PC-3 (cell line): ENCODE results near the gene ACTRT1. TPM values are rescaled to one million over a fixed set of nuclear protein-coding genes. Genes with fewer than 3 reads are reported as not detected.

Experiments
- ATAC-seq: fragments of 200-7000 bp; cut with Tn5 transposase; 2 replicates; pipeline ENCODE4 v1.9.1; 2020; ENCODE audit warnings: mild to moderate bottlenecking, moderate library complexity
- BruUV-seq: library from RNA; stranded (reverse); fragments of 400-500 nt; replicated peaks from 2 replicates; lab custom pipeline; 2021; lab: Mats Ljungman, UMichigan
- CTCF ChIA-PET: fragments of 300-600 bp; sonication (Branson Sonifier 250); formaldehyde crosslinking; loops from one replicate; lab custom pipeline; 2022; ENCODE audit warnings: antibody characterized with exemption; lab: Charles Lee
- POLR2A ChIA-PET: fragments of 300-600 bp; sonication (Branson Sonifier 250); formaldehyde crosslinking; loops from one replicate; lab custom pipeline; 2022; ENCODE audit warnings: antibody characterized with exemption; ENCODE audit not compliant: unreplicated experiment; lab: Charles Lee
- DNase-seq: peaks from one replicate; pipeline ENCODE4 v3.0.0-alpha.2; 2015
- H2AFZ ChIP-seq: fragments of 300-600 bp; sonication (generic); 2 replicates; pipeline ENCODE4 v1.6.0; 2016; ENCODE audit warnings: antibody characterized with exemption, low read length
- H3F3A ChIP-seq: fragments of 300-600 bp; sonication (generic); one replicate; pipeline ENCODE4 v1.6.0; 2017; ENCODE audit warnings: antibody characterized with exemption, low read length, control low read depth, mild to moderate bottlenecking; ENCODE audit not compliant: unreplicated experiment
- H3K27ac ChIP-seq: fragments of 300-600 bp; sonication (generic); 2 replicates; pipeline ENCODE4 v1.5.1; 2016; ENCODE audit warnings: mild to moderate bottlenecking, low read length
- H3K27me3 ChIP-seq: fragments of 300-600 bp; sonication (generic); 2 replicates; pipeline ENCODE4 v1.6.1; 2016; ENCODE audit warnings: low read length, mixed read lengths
- H3K36me3 ChIP-seq: fragments of 300-600 bp; sonication (generic); 2 replicates; pipeline ENCODE4 v1.6.1; 2016; ENCODE audit warnings: low read depth, mixed run types, low read length, mixed read lengths
- H3K4me1 ChIP-seq: fragments of 300-600 bp; sonication (generic); 2 replicates; pipeline ENCODE4 v1.5.1; 2016; ENCODE audit warnings: low read length; ENCODE audit not compliant: insufficient read depth
- H3K4me2 ChIP-seq: fragments of 300-600 bp; sonication (generic); 2 replicates; pipeline ENCODE4 v1.6.0; 2016; ENCODE audit warnings: low read length
- H3K4me3 ChIP-seq: fragments of 300-600 bp; sonication (generic); 2 replicates; pipeline ENCODE4 v1.5.1; 2016; ENCODE audit warnings: mild to moderate bottlenecking, low read length, mixed read lengths
- H3K79me2 ChIP-seq: fragments of 300-600 bp; sonication (generic); 2 replicates; pipeline ENCODE4 v1.6.1; 2017; ENCODE audit warnings: low read length, mixed read lengths
- H3K9ac ChIP-seq: fragments of 300-600 bp; sonication (generic); 2 replicates; pipeline ENCODE4 v1.6.0; 2016; ENCODE audit warnings: mild to moderate bottlenecking, low read length
- H3K9me2 ChIP-seq: fragments of 300-600 bp; sonication (generic); replicated peaks from 2 replicates; pipeline ENCODE4 v1.6.1; 2016; ENCODE audit warnings: mixed run types, low read length, mixed read lengths
- H3K9me3 ChIP-seq: fragments of 300-600 bp; sonication (generic); 2 replicates; pipeline ENCODE4 v1.6.1; 2016; ENCODE audit warnings: low read length, mixed read lengths
- H4K20me1 ChIP-seq: fragments of 300-600 bp; sonication (generic); 2 replicates; pipeline ENCODE4 v1.6.1; 2016; ENCODE audit warnings: low read length, mixed read lengths
- EZH2 ChIP-seq: fragments of 300-600 bp; sonication (generic); IDR thresholded peaks from one replicate; pipeline ENCODE4 v1.6.1; 2017; ENCODE audit warnings: antibody characterized with exemption, mild to moderate bottlenecking, low read length; ENCODE audit not compliant: unreplicated experiment
- EZH2phosphoT487 ChIP-seq: fragments of 300-600 bp; sonication (generic); IDR thresholded peaks from 2 replicates; pipeline ENCODE4 v1.6.1; 2018; ENCODE audit warnings: mild to moderate bottlenecking, antibody characterized with exemption, low read length, borderline replicate concordance
- intact Hi-C: fragments of 100-400 bp; cut with micrococcal nuclease; formaldehyde crosslinking; loops from 2 replicates; pipeline ENCODE4 v1.9.0; 2023
- total RNA-seq: library from RNA; depleted of rRNA; stranded (reverse); fragments of >200 nt; gene quantifications from 2 replicates; pipeline ENCODE4 v1.2.3, GENCODE V29; 2014
- TF ChIP-seq, protein P1 (sequence below): fragments of 300-600 bp; sonication (generic); conservative IDR thresholded peaks from 2 replicates; pipeline ENCODE4 v1.5.1; 2017; ENCODE audit warnings: antibody characterized with exemption, low read depth, mild to moderate bottlenecking, low read length

Gene ACTRT1
- total RNA-seq, 1 experiment from 2014 or later = not detected

DNA sequence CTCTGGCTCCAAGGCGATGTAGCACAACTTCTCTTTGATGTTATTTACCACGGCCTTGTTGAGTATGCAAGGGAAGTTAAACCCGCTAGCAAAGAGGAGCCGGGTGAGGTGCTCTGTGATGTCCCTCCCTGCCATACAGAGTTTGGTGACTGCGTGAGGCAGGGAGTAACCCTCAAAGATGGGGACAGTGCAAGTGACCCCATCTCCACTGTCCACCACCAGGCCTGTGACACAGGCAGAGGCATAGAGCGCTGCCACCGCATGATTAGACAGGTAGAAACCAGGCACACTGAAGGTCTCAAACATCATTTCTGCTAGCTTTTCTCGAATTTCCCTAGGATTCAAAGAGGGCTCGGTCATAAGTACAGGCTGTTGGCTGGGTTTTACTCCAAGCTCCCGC, 677 bp downstream of the ACTRT1 start:
- Histone ChIP-seq H3K4me1 (no peaks in the 10 kb centered on the region), H4K20me1 (no peaks in the 10 kb centered on the region), H2AFZ (no peak overlapping the region), H3K9ac (no peak overlapping the region), H3K4me2 (no peak overlapping the region), H3K79me2 (no peaks in the 10 kb centered on the region), H3K27me3 (no peaks in the 10 kb centered on the region), H3K4me3 (no peak overlapping the region), H3K9me2 (no peaks in the 10 kb centered on the region), H3K27ac (no peak overlapping the region), H3K9me3 (no peaks in the 10 kb centered on the region), H3F3A (no peaks in the 10 kb centered on the region), H3K36me3 (no peaks in the 10 kb centered on the region)
- TF ChIP-seq, protein P1, sequence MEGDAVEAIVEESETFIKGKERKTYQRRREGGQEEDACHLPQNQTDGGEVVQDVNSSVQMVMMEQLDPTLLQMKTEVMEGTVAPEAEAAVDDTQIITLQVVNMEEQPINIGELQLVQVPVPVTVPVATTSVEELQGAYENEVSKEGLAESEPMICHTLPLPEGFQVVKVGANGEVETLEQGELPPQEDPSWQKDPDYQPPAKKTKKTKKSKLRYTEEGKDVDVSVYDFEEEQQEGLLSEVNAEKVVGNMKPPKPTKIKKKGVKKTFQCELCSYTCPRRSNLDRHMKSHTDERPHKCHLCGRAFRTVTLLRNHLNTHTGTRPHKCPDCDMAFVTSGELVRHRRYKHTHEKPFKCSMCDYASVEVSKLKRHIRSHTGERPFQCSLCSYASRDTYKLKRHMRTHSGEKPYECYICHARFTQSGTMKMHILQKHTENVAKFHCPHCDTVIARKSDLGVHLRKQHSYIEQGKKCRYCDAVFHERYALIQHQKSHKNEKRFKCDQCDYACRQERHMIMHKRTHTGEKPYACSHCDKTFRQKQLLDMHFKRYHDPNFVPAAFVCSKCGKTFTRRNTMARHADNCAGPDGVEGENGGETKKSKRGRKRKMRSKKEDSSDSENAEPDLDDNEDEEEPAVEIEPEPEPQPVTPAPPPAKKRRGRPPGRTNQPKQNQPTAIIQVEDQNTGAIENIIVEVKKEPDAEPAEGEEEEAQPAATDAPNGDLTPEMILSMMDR = no peak
- TF ChIP-seq EZH2 = no peak
- no peak for TF ChIP-seq EZH2phosphoT487
- intact Hi-C loops = no loop called here
- no TSS peak for BruUV-seq
- ChIA-PET POLR2A (no interaction called here), CTCF (no interaction called here)
- ATAC-seq (no peak), DNase-seq (no peak)

DNA sequence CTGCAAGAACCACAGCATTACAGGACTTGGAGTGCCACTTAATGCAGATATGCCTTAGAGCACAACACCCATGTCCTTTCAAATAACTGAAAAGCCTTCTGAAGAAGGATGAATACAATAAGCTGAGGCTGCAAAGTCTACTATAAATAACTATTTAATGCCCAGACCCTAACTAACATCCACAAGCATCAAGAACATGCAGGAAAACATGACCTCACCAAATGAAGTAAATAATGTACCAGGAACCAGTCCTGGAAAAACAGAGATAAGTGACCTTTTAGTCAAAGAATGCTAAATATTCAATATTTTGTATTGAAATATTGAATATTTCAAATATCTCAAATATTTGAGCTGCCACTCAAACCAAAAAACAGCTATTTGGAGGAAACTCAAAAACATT, 16.9 kb downstream of the ACTRT1 start:
- no TSS peak for BruUV-seq
- Histone ChIP-seq H3K27ac (no peak overlapping the region), H3K9ac (no peak overlapping the region), H3K4me3 (no peak overlapping the region), H3K27me3 (no peaks in the 10 kb centered on the region), H2AFZ (no peak overlapping the region), H3K36me3 (no peaks in the 10 kb centered on the region), H3K4me1 (no peaks in the 10 kb centered on the region), H3K79me2 (no peaks in the 10 kb centered on the region), H3K4me2 (no peak overlapping the region), H3F3A (no peaks in the 10 kb centered on the region), H4K20me1 (no peaks in the 10 kb centered on the region), H3K9me3 (no peaks in the 10 kb centered on the region), H3K9me2 (no peaks in the 10 kb centered on the region)
- POLR2A ChIA-PET = no interaction called here
- CTCF ChIA-PET = no interaction called here
- DNase-seq (no peak), ATAC-seq (no peak)
- intact Hi-C loops = no loop called here
- TF ChIP-seq EZH2 (no peak), EZH2phosphoT487 (no peak)
- TF ChIP-seq, protein P1 = no peak

DNA sequence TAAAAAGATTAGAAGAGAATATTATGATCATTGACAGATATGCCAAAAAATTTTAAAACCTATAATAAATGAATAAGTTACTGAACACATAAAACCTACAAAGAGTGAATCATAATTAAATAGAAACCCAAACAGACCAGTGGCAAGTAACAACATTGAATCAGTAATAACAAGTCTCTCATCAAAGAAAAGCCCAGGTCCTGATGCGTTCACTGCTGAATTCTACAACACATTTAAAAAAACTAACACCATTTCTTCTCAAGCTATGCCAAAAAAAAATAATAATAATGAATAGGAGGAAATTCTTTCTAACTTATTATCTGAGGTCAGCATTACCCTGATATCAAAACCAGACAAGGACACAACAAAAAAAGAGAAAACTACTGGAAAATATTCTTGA, 30.6 kb downstream of the ACTRT1 start:
- ATAC-seq (no peak), DNase-seq (no peak)
- Histone ChIP-seq H3K4me3 (no peak overlapping the region), H3K9me3 (no peaks in the 10 kb centered on the region), H3K4me2 (no peak overlapping the region), H2AFZ (no peak overlapping the region), H3K4me1 (peaks cover 12% of the 10 kb centered on the region), H3K9ac (no peak overlapping the region), H3K36me3 (no peaks in the 10 kb centered on the region), H3K9me2 (no peaks in the 10 kb centered on the region), H3F3A (no peaks in the 10 kb centered on the region), H3K27me3 (no peaks in the 10 kb centered on the region), H3K79me2 (no peaks in the 10 kb centered on the region), H4K20me1 (no peaks in the 10 kb centered on the region), H3K27ac (no peak overlapping the region)
- intact Hi-C loops = loop anchor here (2.0 kb wide), 1 partner anchor 143 kb away; no protein-coding TSS in a partner anchor
- TF ChIP-seq EZH2phosphoT487 (no peak), EZH2 (no peak)
- TF ChIP-seq, protein P1 = no peak
- no TSS peak for BruUV-seq
- ChIA-PET CTCF (no interaction called here), POLR2A (no interaction called here)
